AG09309 (cell line): ENCODE measurements around the gene HOXA7.

Source experiments
- DNase-seq: peaks from one replicate; pipeline ENCODE4 v3.0.0-alpha.2; 2010; ENCODE audit warnings: low read depth
- H3K4me3 ChIP-seq: 2 replicates; pipeline ENCODE4 v1.5.1; 2011; ENCODE audit warnings: mild to moderate bottlenecking, low read depth, low read length, moderate library complexity; ENCODE audit not compliant: control insufficient read depth
- CTCF ChIP-seq: IDR thresholded peaks from 2 replicates; pipeline ENCODE4 v1.5.1; 2011; ENCODE audit warnings: mild to moderate bottlenecking, low read depth, low read length, inconsistent platforms; ENCODE audit not compliant: insufficient read depth, control insufficient read depth; ENCODE audit errors: missing control alignments

Gene HOXA7

DNA sequence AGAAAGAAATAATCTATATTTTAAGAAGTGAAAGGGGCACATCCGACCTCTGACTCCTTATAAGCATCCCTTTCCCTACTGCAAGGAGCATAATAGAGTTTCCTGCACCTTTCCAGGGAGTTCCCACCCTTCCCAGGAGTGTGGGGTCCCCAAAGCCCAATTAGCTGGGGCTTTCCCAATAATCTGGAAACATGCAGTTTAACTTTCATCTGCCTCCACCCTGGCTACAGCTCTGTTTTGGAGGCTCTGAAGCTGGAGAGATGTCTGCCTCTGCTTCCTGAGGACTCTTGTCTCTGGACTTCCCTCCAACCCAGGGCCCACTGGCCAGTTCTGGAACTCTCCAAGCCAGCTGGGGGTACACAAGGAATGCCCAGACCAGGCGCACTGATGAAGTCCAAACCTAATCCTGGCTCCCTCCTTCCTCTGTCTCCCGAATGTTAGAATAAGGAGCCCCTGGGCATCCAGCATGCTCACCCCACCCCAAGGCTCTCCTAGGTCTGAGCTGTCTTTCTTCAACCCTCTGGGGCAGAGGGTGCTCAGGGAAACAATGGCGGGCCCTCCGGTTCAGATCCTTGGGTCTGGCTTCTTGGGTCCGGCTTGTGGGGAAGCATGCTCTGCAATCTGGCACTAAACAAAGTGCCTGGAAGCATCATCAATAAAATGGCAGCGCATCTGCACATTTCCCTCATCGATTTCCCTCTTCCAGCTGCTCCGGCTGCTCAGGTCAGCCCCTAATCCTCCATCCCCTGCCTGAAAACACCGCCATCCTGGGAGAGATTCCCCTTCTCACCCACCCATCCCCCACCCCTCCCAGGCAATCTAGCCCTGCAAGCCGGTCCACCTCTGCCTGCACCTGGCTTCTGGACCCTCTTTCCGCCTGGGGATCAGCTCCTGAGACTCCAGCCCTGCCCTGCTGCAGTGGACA, 39.3 kb downstream of the HOXA7 start:
- no peak for DNase-seq
- H3K4me3 ChIP-seq, result no peak overlapping the region
- TF ChIP-seq CTCF, result no peak

DNA sequence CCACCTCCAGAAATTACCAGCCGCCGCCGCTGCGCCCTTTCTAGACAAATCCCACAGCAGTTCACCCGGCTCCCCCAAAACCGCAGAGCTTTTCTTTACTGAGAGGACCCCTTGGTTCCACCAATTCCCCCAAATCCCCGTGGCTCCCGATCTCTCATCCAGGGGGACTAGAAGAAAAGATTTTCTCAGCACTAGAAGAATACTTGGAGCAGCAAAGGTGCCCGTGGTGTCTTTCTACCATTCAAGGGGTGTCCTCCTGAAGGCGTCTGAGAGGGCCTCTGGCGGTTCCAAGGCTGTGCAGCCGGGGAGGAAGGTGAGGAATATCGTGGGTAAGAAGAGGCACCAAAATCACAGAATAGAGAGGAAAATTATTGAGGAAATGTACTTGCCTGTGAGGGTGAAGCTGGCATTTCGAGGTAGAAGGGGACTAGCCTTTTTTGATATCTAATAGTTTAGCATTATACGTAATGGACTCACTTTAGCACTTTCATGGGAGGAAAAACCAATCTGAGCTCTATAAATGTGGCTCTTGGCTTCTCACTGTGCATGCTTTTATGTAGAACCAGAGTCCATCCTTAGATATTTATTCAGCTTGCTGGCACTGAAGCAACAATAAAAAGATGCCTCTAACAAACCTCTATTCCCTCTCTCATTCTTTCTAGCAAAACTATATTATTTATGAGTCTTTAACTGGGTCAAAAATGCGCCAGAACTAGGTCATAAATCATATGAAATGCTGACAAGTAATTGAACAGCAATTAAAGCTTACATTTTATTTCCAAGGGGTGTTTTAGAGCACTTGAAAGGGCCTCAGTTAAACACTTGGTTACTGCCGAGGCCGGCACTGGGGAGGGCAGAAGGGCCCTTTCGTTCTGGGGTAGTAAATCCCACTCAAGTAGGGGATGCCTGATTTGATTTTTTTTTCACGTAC, 40.2 kb downstream of the HOXA7 start:
- DNase-seq, result no peak
- no peak overlapping the region for H3K4me3 ChIP-seq
- TF ChIP-seq CTCF, result no peak

GRCh38 chr7:27115221-27116026, 41.1 kb downstream of the HOXA7 start:
- no peak for DNase-seq
- TF ChIP-seq CTCF, result no peak
- no peak overlapping the region for H3K4me3 ChIP-seq

GRCh38 chr7:27114881-27115220, 41.6 kb downstream of the HOXA7 start:
- no peak overlapping the region for H3K4me3 ChIP-seq
- DNase-seq, result no peak
- TF ChIP-seq CTCF, result no peak

DNA sequence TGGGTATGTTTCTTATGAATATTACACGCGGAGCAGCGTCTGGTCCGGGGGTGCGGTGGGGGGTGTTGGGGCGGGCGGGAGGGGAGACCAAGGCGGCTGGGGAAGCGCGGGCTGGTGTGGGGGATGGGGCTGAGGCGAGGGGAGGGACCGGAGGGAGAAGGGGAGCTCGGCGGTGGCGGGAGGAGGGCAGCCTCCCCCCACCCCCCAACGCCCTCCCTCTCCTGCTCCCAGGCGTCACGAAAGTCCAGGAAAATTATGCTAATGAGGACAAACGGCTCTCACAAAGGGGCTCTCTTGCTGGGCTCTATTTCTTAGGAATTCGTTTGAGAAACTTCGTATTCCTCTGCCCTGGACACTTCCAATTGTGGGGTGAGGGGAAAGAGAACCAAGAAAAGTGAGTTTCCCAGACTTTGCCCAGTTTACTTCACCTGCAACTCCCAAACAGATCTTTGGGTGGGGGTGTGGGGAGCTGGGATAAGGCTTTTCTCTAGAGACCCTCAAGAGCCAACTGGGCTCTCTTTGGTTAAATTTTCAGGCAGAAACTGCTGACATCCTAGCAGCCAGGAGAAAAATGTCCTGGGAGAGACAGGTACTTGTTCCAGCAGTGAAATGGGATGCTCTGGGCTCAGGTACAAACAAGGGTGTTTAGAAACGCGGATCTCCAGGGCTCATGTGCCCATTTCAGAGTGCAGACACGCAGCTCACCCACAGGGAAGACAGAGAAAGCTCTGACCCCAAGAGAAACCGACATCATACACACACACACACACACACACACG, 42.3 kb downstream of the HOXA7 start:
- DNase-seq, result no peak
- H3K4me3 ChIP-seq, result no peak overlapping the region
- no peak for TF ChIP-seq CTCF
